Right renal cortex interstitium (tissue), 3 donors: Measurements from ENCODE around the gene IL22RA2. TPM values are rescaled to one million over a fixed set of nuclear protein-coding genes. Genes with fewer than 3 reads are reported as not detected.
A peak's percentile ranks its signal among the peaks of the same experiment; 100 is the strongest.

Experiments
- DNase-seq, 3 donors: peaks; one replicate each; pipeline ENCODE4 v3.0.0-alpha.2; 2013; ENCODE audit warnings: low read depth in 3 of 3, low spot score in 2 of 3
- polyA plus RNA-seq, 3 donors: library from polyadenylated mRNA; unstranded; fragments of 120-200 nt; gene quantifications; one replicate each; pipeline ENCODE4 v1.2.1, GENCODE V29; 2013; ENCODE audit not compliant: insufficient read length in 3 of 3

Gene IL22RA2
- polyA plus RNA-seq, 3 donors = not detected

GRCh38 chr6:137197684-137198645 is 24.5 kb upstream of the IL22RA2 start:
- DNase-seq = no peak

- DNase-seq = no peak
Measured at GRCh38 chr6:137193256-137194070, 20.0 kb upstream of the IL22RA2 start.

GRCh38 chr6:137192821-137193220 is 19.4 kb upstream of the IL22RA2 start:
- DNase-seq = no peak

GRCh38 chr6:137191670-137192069 is 18.2 kb upstream of the IL22RA2 start:
- peak in 2 of 3 donors; percentile 15 to 24 for DNase-seq

GRCh38 chr6:137191236-137191635 is 17.8 kb upstream of the IL22RA2 start:
- DNase-seq = no peak

- DNase-seq = no peak
Measured at GRCh38 chr6:137190583-137191094, 17.2 kb upstream of the IL22RA2 start.

GRCh38 chr6:137188855-137189254 is 15.4 kb upstream of the IL22RA2 start:
- no peak for DNase-seq

GRCh38 chr6:137185290-137185689 is 11.8 kb upstream of the IL22RA2 start:
- no peak for DNase-seq

GRCh38 chr6:137182654-137183073 is 9.2 kb upstream of the IL22RA2 start:
- DNase-seq = no peak

- DNase-seq = no peak
Measured at GRCh38 chr6:137181891-137182653, 8.6 kb upstream of the IL22RA2 start.

GRCh38 chr6:137177611-137178010 is 4.2 kb upstream of the IL22RA2 start:
- DNase-seq = no peak

GRCh38 chr6:137176729-137177128 is 3.3 kb upstream of the IL22RA2 start:
- no peak for DNase-seq

- DNase-seq = no peak
Measured at GRCh38 chr6:137175868-137176245, 2.4 kb upstream of the IL22RA2 start.

GRCh38 chr6:137175157-137175867 is 1.9 kb upstream of the IL22RA2 start:
- no peak for DNase-seq

GRCh38 chr6:137172734-137173431 is 561 bp downstream of the IL22RA2 start:
- DNase-seq = no peak

GRCh38 chr6:137171824-137172733 is 1.4 kb downstream of the IL22RA2 start:
- no peak for DNase-seq

GRCh38 chr6:137171053-137171374 is 2.4 kb downstream of the IL22RA2 start:
- DNase-seq = no peak

GRCh38 chr6:137170266-137171052 is 3.0 kb downstream of the IL22RA2 start:
- DNase-seq = no peak
